Measurements from ENCODE around the gene C9. TPM values are rescaled to one million over a fixed set of nuclear protein-coding genes. Genes with fewer than 3 reads are reported as not detected.
A peak's percentile ranks its signal among the peaks of the same experiment; 100 is the strongest.

The C9 gene
- polyA plus RNA-seq (2011; rRNA removed) (not detected in 2 replicates), polyA minus RNA-seq (2011; rRNA and poly(A)+ RNA removed) (not detected in 2 replicates)

GRCh38 chr5:39364367-39364766 lies at the start of gene C9:
C9 (minus strand) TSS chr5:39364495; CDS start chr5:39364464, 31 bp downstream.
- no peak for DNase-seq (ENCODE audit: low read depth)
- H3K27me3 ChIP-seq (ENCODE audit: control insufficient read depth, insufficient read depth, low read length), result no peaks in the 10 kb centered on the region
- POLR2A ChIA-PET, result no interaction called here
- CTCF ChIA-PET, result interaction anchor here (1.8 kb wide), 1 partner anchor 184 kb away, joined by 5 read pairs; no protein-coding TSS in a partner anchor
- no peaks in the 10 kb centered on the region for H3K36me3 ChIP-seq (ENCODE audit: control insufficient read depth, insufficient read depth, low read length)
- TF ChIP-seq, protein P1, sequence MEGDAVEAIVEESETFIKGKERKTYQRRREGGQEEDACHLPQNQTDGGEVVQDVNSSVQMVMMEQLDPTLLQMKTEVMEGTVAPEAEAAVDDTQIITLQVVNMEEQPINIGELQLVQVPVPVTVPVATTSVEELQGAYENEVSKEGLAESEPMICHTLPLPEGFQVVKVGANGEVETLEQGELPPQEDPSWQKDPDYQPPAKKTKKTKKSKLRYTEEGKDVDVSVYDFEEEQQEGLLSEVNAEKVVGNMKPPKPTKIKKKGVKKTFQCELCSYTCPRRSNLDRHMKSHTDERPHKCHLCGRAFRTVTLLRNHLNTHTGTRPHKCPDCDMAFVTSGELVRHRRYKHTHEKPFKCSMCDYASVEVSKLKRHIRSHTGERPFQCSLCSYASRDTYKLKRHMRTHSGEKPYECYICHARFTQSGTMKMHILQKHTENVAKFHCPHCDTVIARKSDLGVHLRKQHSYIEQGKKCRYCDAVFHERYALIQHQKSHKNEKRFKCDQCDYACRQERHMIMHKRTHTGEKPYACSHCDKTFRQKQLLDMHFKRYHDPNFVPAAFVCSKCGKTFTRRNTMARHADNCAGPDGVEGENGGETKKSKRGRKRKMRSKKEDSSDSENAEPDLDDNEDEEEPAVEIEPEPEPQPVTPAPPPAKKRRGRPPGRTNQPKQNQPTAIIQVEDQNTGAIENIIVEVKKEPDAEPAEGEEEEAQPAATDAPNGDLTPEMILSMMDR (IDR thresholded peaks at IDR 0.05; ENCODE audit: insufficient read depth, low read depth, low read length), result no peak
- H3K4me3 ChIP-seq (ENCODE audit: low read depth, low read length), result no peak within 1 kb of the TSS

- POLR2A ChIA-PET, result interaction anchor here (0.9 kb wide), 1 partner anchor 11 kb away, joined by 3 read pairs; the partner anchor contains the start of gene DAB2
- Histone ChIP-seq H3K4me3 (ENCODE audit: low read depth, low read length) (no peak overlapping the region), H3K36me3 (ENCODE audit: control insufficient read depth, insufficient read depth, low read length) (0 out of 2 replicates have a peak, but pooled peaks cover 2% of the 10 kb centered on the region), H3K27me3 (ENCODE audit: control insufficient read depth, insufficient read depth, low read length) (no peaks in the 10 kb centered on the region)
- TF ChIP-seq, protein P1 (IDR thresholded peaks at IDR 0.05; ENCODE audit: insufficient read depth, low read depth, low read length), result no peak
- DNase-seq (ENCODE audit: low read depth), result no peak
- CTCF ChIA-PET, result interaction anchor here (1.2 to 2.1 kb wide), 3 partner anchors 8 to 37 kb away, joined by 6 to 8 read pairs (median 6); no protein-coding TSS in a partner anchor
These were observed 49.5 kb upstream of the C9 start for GRCh38 chr5:39413771-39414170.

DNA sequence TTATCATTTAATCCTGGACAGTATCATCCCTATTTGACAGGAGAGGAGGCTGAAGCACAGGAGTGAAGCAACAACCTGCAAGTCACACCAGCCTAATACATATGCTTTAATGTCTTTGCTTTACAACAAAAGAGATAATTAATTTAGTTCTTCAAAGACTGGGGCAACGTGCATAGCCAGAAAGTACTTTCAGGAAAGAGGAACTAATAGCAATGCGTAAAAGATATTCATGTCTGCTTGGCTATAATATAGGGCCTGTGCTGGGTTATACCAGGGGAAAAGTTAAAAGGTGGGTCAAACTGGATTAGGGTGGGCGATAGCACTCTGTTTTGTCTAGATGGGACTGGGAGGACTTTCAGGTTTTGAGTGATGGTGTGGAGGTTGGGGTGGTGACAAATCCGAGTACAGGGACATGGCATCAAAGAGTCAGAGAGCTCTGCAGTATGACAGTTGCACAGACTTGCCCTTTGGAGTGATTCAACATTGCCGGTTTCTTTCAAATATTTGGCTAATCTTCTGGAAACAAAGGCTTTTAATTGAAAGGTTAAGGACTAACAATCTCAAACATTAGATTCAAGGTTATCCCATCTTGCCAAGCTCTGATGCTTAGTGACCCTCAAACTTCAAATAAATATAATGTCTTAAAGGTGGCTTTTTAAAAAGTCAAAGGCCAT lies 48.6 kb upstream of the C9 start:
- ChIA-PET POLR2A (interaction anchor here (0.9 kb wide), 1 partner anchor 12 kb away, joined by 3 read pairs; the partner anchor contains the start of gene DAB2), CTCF (interaction anchor here (1.2 to 2.1 kb wide), 3 partner anchors 9 to 36 kb away, joined by 6 to 8 read pairs (median 6); no protein-coding TSS in a partner anchor)
- Histone ChIP-seq H3K36me3 (ENCODE audit: control insufficient read depth, insufficient read depth, low read length) (0 out of 2 replicates have a peak, but pooled peaks cover 2% of the 10 kb centered on the region), H3K27me3 (ENCODE audit: control insufficient read depth, insufficient read depth, low read length) (no peaks in the 10 kb centered on the region), H3K4me3 (ENCODE audit: low read depth, low read length) (no peak overlapping the region)
- TF ChIP-seq, protein P1 (IDR thresholded peaks at IDR 0.05; ENCODE audit: insufficient read depth, low read depth, low read length), result no peak
- no peak for DNase-seq (ENCODE audit: low read depth)

DNA sequence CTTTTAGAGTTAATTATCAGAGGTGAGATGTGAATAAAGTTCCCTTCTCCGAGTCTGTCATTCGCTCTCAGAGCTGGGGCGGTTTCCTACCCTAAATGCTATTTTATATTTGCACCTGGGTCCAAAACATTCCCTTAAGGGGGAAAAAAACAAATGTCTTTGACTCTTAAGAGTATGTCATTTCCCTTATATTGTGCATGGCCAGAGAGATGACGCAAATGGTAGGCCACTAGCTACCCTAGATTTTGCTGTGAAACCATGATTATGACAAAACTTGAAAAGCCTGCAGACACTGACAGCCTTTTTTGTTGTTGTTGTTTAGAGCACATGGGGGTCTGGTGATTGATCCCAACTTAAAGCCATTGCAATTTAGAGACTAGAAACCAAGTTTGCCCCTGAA lies 47.7 kb upstream of the C9 start:
- TF ChIP-seq, protein P1 (IDR thresholded peaks at IDR 0.05; ENCODE audit: insufficient read depth, low read depth, low read length), result no peak
- POLR2A ChIA-PET, result no interaction called here
- no peak for DNase-seq (ENCODE audit: low read depth)
- CTCF ChIA-PET, result interaction anchor here (1.7 to 2.1 kb wide), 2 partner anchors 10 to 11 kb away, joined by 6 to 8 read pairs; no protein-coding TSS in a partner anchor
- H3K36me3 ChIP-seq (ENCODE audit: control insufficient read depth, insufficient read depth, low read length), result peaks cover 2% of the 10 kb centered on the region; the same call in 1 of the 2 replicates
- H3K27me3 ChIP-seq (ENCODE audit: control insufficient read depth, insufficient read depth, low read length), result no peaks in the 10 kb centered on the region
- H3K4me3 ChIP-seq (ENCODE audit: low read depth, low read length), result no peak overlapping the region

DNA sequence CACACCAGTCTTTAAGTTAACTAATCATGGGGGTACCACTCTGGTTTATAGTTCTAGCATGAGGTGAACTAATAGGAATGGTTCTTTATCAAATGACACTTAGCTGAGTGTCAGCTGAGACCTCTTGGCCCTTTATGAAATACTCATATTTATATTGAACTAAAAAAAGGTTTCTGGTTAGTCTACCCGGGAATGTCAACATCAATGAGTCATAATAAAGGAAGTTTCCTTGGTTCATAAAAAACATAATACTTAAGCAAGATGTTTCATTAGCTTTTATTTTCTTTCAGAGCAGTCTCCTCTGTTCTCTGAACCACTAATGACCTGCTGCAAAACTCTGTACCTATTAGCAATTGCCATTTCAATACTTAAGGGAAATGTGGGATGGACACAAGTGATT lies 46.8 kb upstream of the C9 start:
- H3K36me3 ChIP-seq (ENCODE audit: control insufficient read depth, insufficient read depth, low read length), result peaks cover 2% of the 10 kb centered on the region

More for the DNA sequence above, 46.8 kb upstream of the C9 start:
- ChIA-PET POLR2A (interaction anchor here (0.8 to 1.7 kb wide), 4 partner anchors 9 to 14 kb away, joined by 3 to 13 read pairs (median 4); partner anchors contain the start of gene DAB2), CTCF (interaction anchor here (1.0 to 1.4 kb wide), 2 partner anchors 9 to 111 kb away, joined by 4 read pairs; no protein-coding TSS in a partner anchor)
- H3K4me3 ChIP-seq (ENCODE audit: low read depth, low read length), result no peak overlapping the region
- peak; percentile 51 for DNase-seq (ENCODE audit: low read depth)
- H3K27me3 ChIP-seq (ENCODE audit: control insufficient read depth, insufficient read depth, low read length), result no peaks in the 10 kb centered on the region
- TF ChIP-seq, protein P1 (IDR thresholded peaks at IDR 0.05; ENCODE audit: insufficient read depth, low read depth, low read length), result no peak
